Measurements from ENCODE around the gene ADAT2. TPM values are rescaled to one million over a fixed set of nuclear protein-coding genes. Genes with fewer than 3 reads are reported as not detected.

The ADAT2 gene
- total RNA-seq, 1 donor from 2014 or later: 5.6 TPM

GRCh38 chr6:143390278-143390677 is 60.2 kb downstream of the ADAT2 start:
- no peak for TF ChIP-seq CTCF (IDR thresholded peaks at IDR 0.05; ENCODE audit: partially characterized antibody, unreplicated experiment)
- Mint-ChIP-seq H3K27me3 (ENCODE audit: unreplicated experiment) (no peaks in the 10 kb centered on the region), H3K27ac (ENCODE audit: unreplicated experiment) (no peak overlapping the region), H3K4me1 (ENCODE audit: low read depth, unreplicated experiment) (no peaks in the 10 kb centered on the region), H3K36me3 (ENCODE audit: unreplicated experiment) (no peaks in the 10 kb centered on the region), H3K4me3 (ENCODE audit: unreplicated experiment) (no peak overlapping the region), H3K9me3 (ENCODE audit: unreplicated experiment) (peaks cover 1% of the 10 kb centered on the region)
- no peak for DNase-seq

GRCh38 chr6:143385636-143386035 is 64.9 kb downstream of the ADAT2 start:
- H3K27me3 Mint-ChIP-seq (ENCODE audit: unreplicated experiment): peaks cover 1% of the 10 kb centered on the region
- no peak overlapping the region for H3K4me3 Mint-ChIP-seq (ENCODE audit: unreplicated experiment)
- no peak overlapping the region for H3K27ac Mint-ChIP-seq (ENCODE audit: unreplicated experiment)
- no peaks in the 10 kb centered on the region for H3K4me1 Mint-ChIP-seq (ENCODE audit: low read depth, unreplicated experiment)
- no peaks in the 10 kb centered on the region for H3K9me3 Mint-ChIP-seq (ENCODE audit: unreplicated experiment)
- no peak for TF ChIP-seq CTCF (IDR thresholded peaks at IDR 0.05; ENCODE audit: partially characterized antibody, unreplicated experiment)
- no peaks in the 10 kb centered on the region for H3K36me3 Mint-ChIP-seq (ENCODE audit: unreplicated experiment)
- no peak for DNase-seq

GRCh38 chr6:143376861-143377260 is 73.6 kb downstream of the ADAT2 start:
- Mint-ChIP-seq H3K27me3 (ENCODE audit: unreplicated experiment) (peaks cover under 1% of the 10 kb centered on the region), H3K9me3 (ENCODE audit: unreplicated experiment) (no peaks in the 10 kb centered on the region), H3K4me3 (ENCODE audit: unreplicated experiment) (no peak overlapping the region), H3K27ac (ENCODE audit: unreplicated experiment) (no peak overlapping the region), H3K4me1 (ENCODE audit: low read depth, unreplicated experiment) (no peaks in the 10 kb centered on the region), H3K36me3 (ENCODE audit: unreplicated experiment) (no peaks in the 10 kb centered on the region)
- TF ChIP-seq CTCF (IDR thresholded peaks at IDR 0.05; ENCODE audit: partially characterized antibody, unreplicated experiment): no peak
- DNase-seq: no peak

- no peaks in the 10 kb centered on the region for H3K4me1 Mint-ChIP-seq (ENCODE audit: low read depth, unreplicated experiment)
- H3K9me3 Mint-ChIP-seq (ENCODE audit: unreplicated experiment): no peaks in the 10 kb centered on the region
- no peak for TF ChIP-seq CTCF (IDR thresholded peaks at IDR 0.05; ENCODE audit: partially characterized antibody, unreplicated experiment)
- H3K4me3 Mint-ChIP-seq (ENCODE audit: unreplicated experiment): no peak overlapping the region
- H3K27me3 Mint-ChIP-seq (ENCODE audit: unreplicated experiment): no peaks in the 10 kb centered on the region
- H3K36me3 Mint-ChIP-seq (ENCODE audit: unreplicated experiment): no peaks in the 10 kb centered on the region
- DNase-seq: no peak
- no peak overlapping the region for H3K27ac Mint-ChIP-seq (ENCODE audit: unreplicated experiment)
These were observed 74.1 kb downstream of the ADAT2 start for GRCh38 chr6:143376375-143376774.

GRCh38 chr6:143375022-143375585 is 75.4 kb downstream of the ADAT2 start:
- H3K4me3 Mint-ChIP-seq (ENCODE audit: unreplicated experiment): no peak overlapping the region
- H3K27me3 Mint-ChIP-seq (ENCODE audit: unreplicated experiment): no peaks in the 10 kb centered on the region
- DNase-seq: no peak
- no peak for TF ChIP-seq CTCF (IDR thresholded peaks at IDR 0.05; ENCODE audit: partially characterized antibody, unreplicated experiment)
- H3K27ac Mint-ChIP-seq (ENCODE audit: unreplicated experiment): no peak overlapping the region
- no peaks in the 10 kb centered on the region for H3K4me1 Mint-ChIP-seq (ENCODE audit: low read depth, unreplicated experiment)
- no peaks in the 10 kb centered on the region for H3K36me3 Mint-ChIP-seq (ENCODE audit: unreplicated experiment)
- no peaks in the 10 kb centered on the region for H3K9me3 Mint-ChIP-seq (ENCODE audit: unreplicated experiment)

Data from glutamatergic neuron (in vitro differentiated cells).